Caco-2 (cell line): Measurements from ENCODE around the gene CC2D2B. TPM values are rescaled to one million over a fixed set of nuclear protein-coding genes. Genes with fewer than 3 reads are reported as not detected.

Experiments used
- BruUV-seq: library from RNA; stranded (reverse); fragments of 400-500 nt; replicated peaks from 2 replicates; lab custom pipeline; 2021; lab: Mats Ljungman, UMichigan
- CTCF ChIA-PET: fragments of 300-600 bp; sonication (Branson Sonifier 250); formaldehyde crosslinking; loops from one replicate; lab custom pipeline; 2022; ENCODE audit warnings: antibody characterized with exemption; lab: Charles Lee
- POLR2A ChIA-PET: fragments of 300-600 bp; sonication (Branson Sonifier 250); formaldehyde crosslinking; loops from one replicate; lab custom pipeline; 2022; ENCODE audit warnings: antibody characterized with exemption; lab: Charles Lee
- DNase-seq, 2 experiments: peaks; one replicate each; pipeline versions ENCODE4 v3.0.0 to v3.0.0-alpha.2; 2020 to 2022
- H3K27me3 ChIP-seq: replicated peaks from 2 replicates; pipeline ENCODE4 v1.6.0; 2011; ENCODE audit warnings: low read length; ENCODE audit not compliant: control insufficient read depth, insufficient read depth
- H3K36me3 ChIP-seq: 2 replicates; pipeline ENCODE4 v1.5.1; 2011; ENCODE audit warnings: low read length; ENCODE audit not compliant: control insufficient read depth, insufficient read depth
- H3K4me1 ChIP-seq: fragments of 250-450 bp; sonication (Bioruptor Pico); 2 replicates; pipeline ENCODE4 v1.5.1; 2020; ENCODE audit warnings: mild to moderate bottlenecking
- H3K4me3 ChIP-seq: 2 replicates; pipeline ENCODE4 v1.5.1; 2011; ENCODE audit warnings: low read depth, mild to moderate bottlenecking, control low read depth, low read length
- H3K9me3 ChIP-seq: fragments of 250-450 bp; sonication (Bioruptor Pico); 2 replicates; pipeline ENCODE4 v1.5.1; 2020; ENCODE audit warnings: mild to moderate bottlenecking, moderate library complexity
- H3K27ac Mint-ChIP-seq: one replicate; pipeline ENCODE4 v1.8.0; 2022; ENCODE audit warnings: mixed read lengths; ENCODE audit not compliant: unreplicated experiment
- H3K27me3 Mint-ChIP-seq: one replicate; pipeline ENCODE4 v1.8.0; 2022; ENCODE audit warnings: mixed read lengths; ENCODE audit not compliant: insufficient read depth, unreplicated experiment
- H3K36me3 Mint-ChIP-seq: one replicate; pipeline ENCODE4 v1.8.0; 2022; ENCODE audit warnings: mild to moderate bottlenecking, mixed read lengths; ENCODE audit not compliant: insufficient read depth, unreplicated experiment
- H3K4me1 Mint-ChIP-seq: one replicate; pipeline ENCODE4 v1.8.0; 2022; ENCODE audit warnings: low read depth, mixed read lengths; ENCODE audit not compliant: unreplicated experiment
- H3K4me3 Mint-ChIP-seq: one replicate; pipeline ENCODE4 v1.8.0; 2022; ENCODE audit warnings: mild to moderate bottlenecking, moderate library complexity, mixed read lengths; ENCODE audit not compliant: unreplicated experiment
- H3K9me3 Mint-ChIP-seq: one replicate; pipeline ENCODE4 v1.8.0; 2022; ENCODE audit warnings: mixed read lengths; ENCODE audit not compliant: unreplicated experiment
- intact Hi-C: fragments of 100-400 bp; cut with micrococcal nuclease; formaldehyde crosslinking; loops from one replicate; pipeline ENCODE4 v1.10.0; 2022; ENCODE audit not compliant: unreplicated experiment
- total RNA-seq: library from RNA; stranded (reverse); gene quantifications from 2 replicates; pipeline ENCODE4 v1.2.3, GENCODE V29; 2022
- TF ChIP-seq, protein P1 (sequence below), 2 experiments: fragments of 200-600 bp in 1 of 2; IDR thresholded peaks; 1 replicate in 1 of 2; 2 replicates in 1 of 2; pipeline versions ENCODE4 v1.5.1 to v1.8.0; 2011 to 2022; ENCODE audit warnings: antibody characterized with exemption in 1 of 2, control low read depth in 1 of 2, inconsistent platforms in 1 of 2, low read depth in 1 of 2, low read length in 1 of 2, mild to moderate bottlenecking in 1 of 2, moderate library complexity in 1 of 2; ENCODE audit not compliant: insufficient read depth in 1 of 2, severe bottlenecking in 1 of 2, unreplicated experiment in 1 of 2

CC2D2B gene
- total RNA-seq, 1 experiment from 2014 or later, result 0.39 TPM

DNA sequence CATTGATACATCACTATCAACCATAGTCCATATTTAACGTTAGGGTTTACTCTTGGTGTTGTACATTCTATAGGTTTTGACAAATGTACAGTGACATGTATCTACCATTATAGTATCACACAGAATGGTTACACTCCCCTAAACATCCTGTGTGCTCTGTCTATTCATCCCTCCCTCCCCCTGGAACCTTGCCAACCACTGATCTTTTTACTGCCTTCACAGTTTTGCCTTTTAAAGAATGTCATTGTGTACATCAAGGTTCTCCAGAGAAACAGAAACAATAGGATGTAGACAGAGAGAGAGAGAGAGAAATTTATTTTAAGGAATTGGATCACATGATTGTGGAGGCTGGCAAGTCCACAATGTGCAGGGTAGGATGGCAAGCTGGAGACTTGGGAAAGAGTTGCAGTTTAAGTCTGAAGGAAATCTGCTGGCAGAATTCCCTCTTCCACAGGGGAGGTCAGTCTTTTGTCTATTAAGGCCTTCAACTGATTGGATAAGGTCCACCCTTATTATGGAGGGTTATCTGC is 90.5 kb downstream of the CC2D2B start:
- no TSS peak for BruUV-seq
- no peaks in the 10 kb centered on the region for H3K27me3 ChIP-seq
- CTCF ChIA-PET, result no interaction called here
- no peak overlapping the region for H3K27ac Mint-ChIP-seq
- intact Hi-C loops, result no loop called here
- H3K4me1 Mint-ChIP-seq, result no peaks in the 10 kb centered on the region
- H3K9me3 ChIP-seq, result no peaks in the 10 kb centered on the region
- H3K4me3 Mint-ChIP-seq, result no peak overlapping the region
- no peaks in the 10 kb centered on the region for H3K36me3 ChIP-seq
- H3K4me3 ChIP-seq, result no peak overlapping the region
- no peak for DNase-seq
- H3K27me3 Mint-ChIP-seq, result no peaks in the 10 kb centered on the region
- POLR2A ChIA-PET, result no interaction called here
- H3K36me3 Mint-ChIP-seq, result no peaks in the 10 kb centered on the region
- no peaks in the 10 kb centered on the region for H3K4me1 ChIP-seq
- no peaks in the 10 kb centered on the region for H3K9me3 Mint-ChIP-seq
- TF ChIP-seq, protein P1, sequence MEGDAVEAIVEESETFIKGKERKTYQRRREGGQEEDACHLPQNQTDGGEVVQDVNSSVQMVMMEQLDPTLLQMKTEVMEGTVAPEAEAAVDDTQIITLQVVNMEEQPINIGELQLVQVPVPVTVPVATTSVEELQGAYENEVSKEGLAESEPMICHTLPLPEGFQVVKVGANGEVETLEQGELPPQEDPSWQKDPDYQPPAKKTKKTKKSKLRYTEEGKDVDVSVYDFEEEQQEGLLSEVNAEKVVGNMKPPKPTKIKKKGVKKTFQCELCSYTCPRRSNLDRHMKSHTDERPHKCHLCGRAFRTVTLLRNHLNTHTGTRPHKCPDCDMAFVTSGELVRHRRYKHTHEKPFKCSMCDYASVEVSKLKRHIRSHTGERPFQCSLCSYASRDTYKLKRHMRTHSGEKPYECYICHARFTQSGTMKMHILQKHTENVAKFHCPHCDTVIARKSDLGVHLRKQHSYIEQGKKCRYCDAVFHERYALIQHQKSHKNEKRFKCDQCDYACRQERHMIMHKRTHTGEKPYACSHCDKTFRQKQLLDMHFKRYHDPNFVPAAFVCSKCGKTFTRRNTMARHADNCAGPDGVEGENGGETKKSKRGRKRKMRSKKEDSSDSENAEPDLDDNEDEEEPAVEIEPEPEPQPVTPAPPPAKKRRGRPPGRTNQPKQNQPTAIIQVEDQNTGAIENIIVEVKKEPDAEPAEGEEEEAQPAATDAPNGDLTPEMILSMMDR (IDR thresholded peaks at IDR 0.05; ENCODE audit: insufficient read depth in 1 of 2, low read depth in 1 of 2, low read length in 1 of 2, severe bottlenecking in 1 of 2, unreplicated experiment in 1 of 2), result no peak

DNA sequence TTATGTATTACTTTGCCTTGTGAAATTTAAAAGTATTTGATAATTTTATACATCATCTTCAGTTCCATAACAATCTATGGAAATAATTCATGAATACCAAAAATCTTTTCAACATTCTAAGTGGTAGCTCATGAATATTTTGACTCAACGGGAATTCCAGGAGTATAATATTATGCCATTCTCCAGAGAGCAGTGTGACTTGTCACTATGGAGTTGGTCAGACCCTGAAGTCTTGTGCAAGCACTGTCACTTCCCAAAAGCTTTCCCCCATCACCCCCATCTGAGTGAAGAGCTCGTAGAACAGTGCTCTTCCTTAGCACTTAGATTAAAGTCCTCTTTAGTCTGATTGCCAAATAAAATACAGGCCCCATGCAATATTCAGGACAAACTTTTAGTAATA is 106.2 kb downstream of the CC2D2B start:
- H3K27ac Mint-ChIP-seq, result no peak overlapping the region
- no peak for DNase-seq
- 0 out of 2 replicates have a peak, but pooled peaks cover 5% of the 10 kb centered on the region for H3K4me1 ChIP-seq
- BruUV-seq, result no TSS peak
- ChIA-PET CTCF (no interaction called here), POLR2A (no interaction called here)
- H3K9me3 ChIP-seq, result no peaks in the 10 kb centered on the region
- H3K36me3 Mint-ChIP-seq, result no peaks in the 10 kb centered on the region
- H3K27me3 ChIP-seq, result 0 out of 2 replicates have a peak, but pooled peaks cover 2% of the 10 kb centered on the region
- peaks cover 12% of the 10 kb centered on the region for H3K4me1 Mint-ChIP-seq
- no peak overlapping the region for H3K4me3 ChIP-seq
- no peak overlapping the region for H3K4me3 Mint-ChIP-seq
- TF ChIP-seq, protein P1 (IDR thresholded peaks at IDR 0.05; ENCODE audit: insufficient read depth in 1 of 2, low read depth in 1 of 2, low read length in 1 of 2, severe bottlenecking in 1 of 2, unreplicated experiment in 1 of 2), result no peak
- peaks cover 6% of the 10 kb centered on the region for H3K27me3 Mint-ChIP-seq
- no peaks in the 10 kb centered on the region for H3K9me3 Mint-ChIP-seq
- intact Hi-C loops, result no loop called here
- H3K36me3 ChIP-seq, result no peaks in the 10 kb centered on the region

DNA sequence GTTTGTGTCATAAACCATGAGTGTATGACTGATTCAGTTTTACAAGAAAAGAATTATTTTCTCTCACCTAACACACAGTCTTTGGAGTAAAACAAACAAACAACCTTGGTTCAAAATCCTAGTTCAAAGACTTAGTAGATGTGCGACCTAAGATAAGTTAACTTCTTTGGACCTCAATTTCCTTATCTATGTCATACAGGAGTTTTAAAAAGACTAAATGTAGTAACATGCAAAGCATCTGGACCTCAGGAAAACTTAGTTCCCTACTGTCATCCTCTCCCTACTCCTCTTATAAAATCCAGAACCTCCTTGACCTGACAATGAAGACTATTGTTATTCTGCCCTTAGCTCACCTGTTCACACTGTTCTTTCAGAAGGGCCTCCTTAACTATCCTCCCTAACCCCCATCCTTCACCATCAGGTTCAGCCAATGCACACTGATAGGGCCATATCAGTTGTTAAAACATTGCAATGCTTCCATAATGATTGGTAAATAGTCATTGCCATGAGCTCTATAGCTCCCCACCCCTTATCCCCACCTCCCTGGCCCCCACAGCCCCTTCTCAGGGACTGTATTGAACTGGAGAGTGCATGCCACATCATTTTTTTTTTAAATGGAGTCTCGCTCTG is 106.8 kb downstream of the CC2D2B start:
- Mint-ChIP-seq H3K4me3 (no peak overlapping the region), H3K9me3 (no peaks in the 10 kb centered on the region), H3K27ac (no peak overlapping the region), H3K36me3 (no peaks in the 10 kb centered on the region), H3K4me1 (peaks cover 6% of the 10 kb centered on the region), H3K27me3 (peaks cover 3% of the 10 kb centered on the region)
- Histone ChIP-seq H3K4me1 (0 out of 2 replicates have a peak, but pooled peaks cover 5% of the 10 kb centered on the region), H3K27me3 (0 out of 2 replicates have a peak, but pooled peaks cover 2% of the 10 kb centered on the region), H3K9me3 (no peaks in the 10 kb centered on the region), H3K4me3 (no peak overlapping the region), H3K36me3 (no peaks in the 10 kb centered on the region)
- POLR2A ChIA-PET, result no interaction called here
- no peak for DNase-seq
- TF ChIP-seq, protein P1 (IDR thresholded peaks at IDR 0.05; ENCODE audit: insufficient read depth in 1 of 2, low read depth in 1 of 2, low read length in 1 of 2, severe bottlenecking in 1 of 2, unreplicated experiment in 1 of 2), result no peak
- intact Hi-C loops, result no loop called here
- BruUV-seq, result no TSS peak
- CTCF ChIA-PET, result no interaction called here
